Brain microvascular endothelial cell (primary cell): ENCODE results near the gene GTF3C5.
"Not testable (repeated sequence)": the region's sequence is repeated elsewhere in the genome, so short reads cannot be mapped to it uniquely, and the experiment has no call there.

ENCODE experiments used
- DNase-seq: peaks from one replicate; pipeline ENCODE4 v3.0.0-alpha.2; 2020
- H3K27ac ChIP-seq: fragments of 250-450 bp; sonication (Bioruptor Pico); 2 replicates; pipeline ENCODE4 v1.5.1; 2020; ENCODE audit warnings: mild to moderate bottlenecking, moderate library complexity
- H3K27me3 ChIP-seq: fragments of 250-450 bp; sonication (Bioruptor Pico); replicated peaks from 2 replicates; pipeline ENCODE4 v1.5.1; 2020; ENCODE audit warnings: mild to moderate bottlenecking
- H3K36me3 ChIP-seq: fragments of 250-450 bp; sonication (Bioruptor Pico); replicated peaks from 2 replicates; pipeline ENCODE4 v1.5.1; 2020; ENCODE audit warnings: mild to moderate bottlenecking
- H3K4me3 ChIP-seq: 2 replicates; pipeline ENCODE4 v1.5.1; 2011; ENCODE audit warnings: low read depth, mild to moderate bottlenecking, control low read depth, low read length, moderate library complexity
- in situ Hi-C: cut with HindIII; loops from 2 replicates; pipeline ENCODE4 v1.10.0; 2017; ENCODE audit warnings: low sequenced_read_pairs, low pct_ligation_motif_present
- TF ChIP-seq, protein P1 (sequence below): IDR thresholded peaks from 2 replicates; pipeline ENCODE4 v1.5.1; 2011; ENCODE audit warnings: low read depth, mild to moderate bottlenecking, moderate library complexity, low read length, control low read depth, inconsistent platforms; ENCODE audit errors: missing control alignments

GTF3C5 gene

DNA sequence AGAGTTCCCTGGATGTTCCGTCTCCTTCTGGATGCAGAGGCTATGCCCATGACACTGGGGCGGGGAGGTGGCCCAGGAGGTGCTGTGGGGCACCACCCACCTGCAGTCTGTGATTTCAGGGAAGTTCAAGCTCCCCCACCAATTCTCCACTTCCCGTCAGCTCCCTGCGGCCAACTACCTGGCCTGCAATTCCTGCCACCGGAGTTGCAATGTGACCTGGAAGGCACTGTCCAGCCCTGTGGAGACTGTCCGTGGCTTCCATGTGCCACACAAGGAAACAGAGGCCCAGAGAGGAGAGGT, 35.7 kb upstream of the GTF3C5 start:
- TF ChIP-seq, protein P1, sequence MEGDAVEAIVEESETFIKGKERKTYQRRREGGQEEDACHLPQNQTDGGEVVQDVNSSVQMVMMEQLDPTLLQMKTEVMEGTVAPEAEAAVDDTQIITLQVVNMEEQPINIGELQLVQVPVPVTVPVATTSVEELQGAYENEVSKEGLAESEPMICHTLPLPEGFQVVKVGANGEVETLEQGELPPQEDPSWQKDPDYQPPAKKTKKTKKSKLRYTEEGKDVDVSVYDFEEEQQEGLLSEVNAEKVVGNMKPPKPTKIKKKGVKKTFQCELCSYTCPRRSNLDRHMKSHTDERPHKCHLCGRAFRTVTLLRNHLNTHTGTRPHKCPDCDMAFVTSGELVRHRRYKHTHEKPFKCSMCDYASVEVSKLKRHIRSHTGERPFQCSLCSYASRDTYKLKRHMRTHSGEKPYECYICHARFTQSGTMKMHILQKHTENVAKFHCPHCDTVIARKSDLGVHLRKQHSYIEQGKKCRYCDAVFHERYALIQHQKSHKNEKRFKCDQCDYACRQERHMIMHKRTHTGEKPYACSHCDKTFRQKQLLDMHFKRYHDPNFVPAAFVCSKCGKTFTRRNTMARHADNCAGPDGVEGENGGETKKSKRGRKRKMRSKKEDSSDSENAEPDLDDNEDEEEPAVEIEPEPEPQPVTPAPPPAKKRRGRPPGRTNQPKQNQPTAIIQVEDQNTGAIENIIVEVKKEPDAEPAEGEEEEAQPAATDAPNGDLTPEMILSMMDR = no peak
- H3K27ac ChIP-seq = no peak overlapping the region
- no peak for DNase-seq
- in situ Hi-C loops = no loop called here
- H3K4me3 ChIP-seq = no peak overlapping the region
- peaks cover 47% of the 10 kb centered on the region for H3K27me3 ChIP-seq
- H3K36me3 ChIP-seq = no peaks in the 10 kb centered on the region

DNA sequence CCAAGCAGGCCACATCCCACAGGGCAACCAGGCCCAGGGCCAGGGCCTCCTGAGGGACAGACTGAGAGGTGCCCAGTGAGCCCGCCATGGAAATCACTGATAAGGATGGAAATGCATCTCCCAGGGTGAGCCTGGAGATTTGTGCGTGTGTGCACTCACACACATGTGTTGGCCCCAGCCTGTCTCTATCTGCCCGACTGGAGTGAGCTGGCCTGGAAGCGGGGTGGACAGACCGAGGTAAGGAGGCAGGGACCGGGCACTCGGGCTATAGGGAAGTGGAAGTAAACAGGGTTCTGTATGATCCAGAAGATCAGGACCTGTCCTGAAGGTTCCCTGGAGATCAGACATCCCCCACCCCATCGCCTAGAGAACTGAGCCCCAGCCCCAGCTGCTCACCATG, 34.9 kb upstream of the GTF3C5 start:
- in situ Hi-C loops = no loop called here
- TF ChIP-seq, protein P1 = no peak
- no peak for DNase-seq
- no peaks in the 10 kb centered on the region for H3K36me3 ChIP-seq
- H3K27me3 ChIP-seq = peaks cover 53% of the 10 kb centered on the region
- no peak overlapping the region for H3K27ac ChIP-seq
- no peak overlapping the region for H3K4me3 ChIP-seq

DNA sequence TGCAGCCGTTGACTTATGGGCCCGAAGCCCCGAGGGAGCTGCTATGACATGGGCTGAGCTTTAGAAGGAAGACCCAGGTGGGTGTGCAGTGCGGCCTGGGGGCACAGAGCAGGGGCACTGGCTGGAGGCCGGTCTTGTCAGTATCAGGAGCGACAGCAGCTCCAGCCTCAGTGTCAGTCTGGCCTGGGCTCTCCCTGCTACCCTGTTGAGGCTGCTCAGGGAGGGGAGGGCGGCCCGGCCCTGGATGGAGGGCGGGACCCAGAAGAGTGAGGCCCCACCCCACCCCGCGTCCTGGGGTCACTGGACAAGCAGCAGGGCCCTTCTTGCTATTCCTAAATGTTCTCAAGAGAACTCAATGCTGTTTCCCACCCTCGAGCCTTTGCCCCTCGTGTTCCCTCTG, 34.3 kb upstream of the GTF3C5 start:
- in situ Hi-C loops = no loop called here
- Histone ChIP-seq H3K36me3 (no peaks in the 10 kb centered on the region), H3K27ac (no peak overlapping the region), H3K27me3 (peaks cover 47% of the 10 kb centered on the region), H3K4me3 (no peak overlapping the region)
- TF ChIP-seq, protein P1 = no peak
- DNase-seq = no peak

DNA sequence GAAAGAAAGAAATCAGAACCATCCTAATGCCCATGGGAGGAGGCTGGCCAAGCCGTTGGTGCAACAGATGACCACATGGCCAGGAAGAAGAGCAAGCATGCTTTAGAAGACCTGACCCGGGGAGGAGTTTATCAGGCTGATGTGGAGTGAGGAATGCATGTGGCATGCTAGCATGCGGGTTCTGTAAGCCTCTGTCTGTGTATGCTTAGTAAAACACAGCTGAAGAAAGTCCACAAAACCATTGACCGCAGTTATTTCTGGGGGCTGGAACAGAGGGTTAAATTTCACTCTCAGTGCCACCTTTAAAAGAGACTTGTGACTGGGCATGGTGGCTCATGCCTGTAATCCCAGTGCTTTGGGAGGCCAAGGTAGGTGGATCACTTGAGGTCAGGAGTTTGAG, 33.2 kb upstream of the GTF3C5 start:
- TF ChIP-seq, protein P1 = no peak
- no peak overlapping the region for H3K4me3 ChIP-seq
- peaks cover 47% of the 10 kb centered on the region for H3K27me3 ChIP-seq
- no peaks in the 10 kb centered on the region for H3K36me3 ChIP-seq
- peak; percentile 76 for DNase-seq
- no peak overlapping the region for H3K27ac ChIP-seq
- in situ Hi-C loops = no loop called here

DNA sequence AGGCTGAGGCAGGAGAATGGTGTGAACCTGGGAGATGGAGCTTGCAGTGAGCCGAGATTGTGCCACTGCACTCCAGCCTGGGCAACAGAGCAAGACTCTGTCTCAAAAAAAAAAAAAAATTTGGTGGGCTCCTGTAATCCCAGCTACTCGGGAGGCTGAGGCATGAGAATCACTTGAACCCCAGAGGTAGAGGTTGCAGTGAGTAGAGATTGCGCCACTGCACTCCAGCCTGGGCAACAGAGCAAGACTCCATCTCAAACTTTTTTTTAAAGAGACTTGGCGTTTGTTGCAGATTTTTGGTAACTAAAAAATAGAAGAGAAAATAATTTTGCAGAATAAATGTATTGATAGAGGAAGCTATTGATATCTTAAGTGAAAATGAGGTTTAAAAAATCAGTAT, 32.6 kb upstream of the GTF3C5 start:
- DNase-seq, H3K27ac ChIP-seq, in situ Hi-C loops, H3K4me3 ChIP-seq, H3K36me3 ChIP-seq: not testable (repeated sequence)
- H3K27me3 ChIP-seq = peaks cover 51% of the 10 kb centered on the region

DNA sequence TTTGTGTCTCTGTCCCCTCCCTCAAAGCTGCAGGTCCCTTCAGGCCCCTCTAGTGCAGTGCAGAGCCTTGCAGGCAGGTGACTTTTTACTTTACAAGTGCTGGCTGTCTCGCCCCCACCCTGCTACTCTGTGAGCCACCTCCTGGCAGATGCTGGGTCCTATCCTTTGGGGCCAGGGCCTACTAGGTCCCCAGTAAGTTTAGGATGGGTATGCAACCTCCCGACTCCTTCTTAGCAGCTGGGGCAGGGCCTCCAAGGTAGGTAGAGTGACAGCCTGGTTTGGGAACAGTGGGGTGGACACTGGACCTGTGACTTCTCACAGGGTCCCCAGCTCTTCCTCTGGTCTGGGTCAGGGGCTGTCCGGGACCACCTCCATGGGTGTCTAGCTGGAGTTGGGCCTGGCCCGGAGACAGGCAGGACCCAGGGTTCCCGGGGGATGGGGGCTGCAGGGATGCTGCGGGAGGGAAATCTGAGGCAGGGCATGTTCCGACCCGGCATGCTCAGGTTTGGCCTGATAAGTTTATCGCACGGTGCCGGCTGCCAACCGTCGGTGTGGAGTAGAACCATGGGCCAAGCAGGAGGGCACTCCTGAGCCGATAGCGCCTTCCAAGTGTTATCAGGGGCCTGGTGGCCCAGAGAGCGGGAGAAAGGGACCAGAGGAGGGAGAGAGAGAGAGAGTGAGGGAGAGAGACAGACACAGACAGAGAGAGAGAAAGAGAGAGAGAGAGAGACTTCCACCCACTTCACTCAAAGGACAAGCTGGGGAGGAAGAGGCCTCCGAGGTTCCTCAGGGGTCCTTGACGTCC, 31.8 kb upstream of the GTF3C5 start:
- in situ Hi-C loops = no loop called here
- no peaks in the 10 kb centered on the region for H3K36me3 ChIP-seq
- TF ChIP-seq, protein P1 = no peak
- H3K27ac ChIP-seq = no peak overlapping the region
- no peak overlapping the region for H3K4me3 ChIP-seq
- no peak for DNase-seq
- peaks cover 43% of the 10 kb centered on the region for H3K27me3 ChIP-seq
